Sigmoid colon (tissue), 4 donors: ENCODE measurements around the gene FUT8.

Experiments used
- POLR2AphosphoS5 ChIP-seq, 4 donors: sonication (generic); formaldehyde crosslinking; IDR thresholded peaks; one replicate each; pipeline ENCODE4 v1.6.1; 2017; ENCODE audit warnings: antibody characterized with exemption in 4 of 4
- TF ChIP-seq, protein P1 (sequence below), 4 experiments: fragments of 450-650 bp in 3 of 4; fragments of 200-600 bp in 1 of 4; IDR thresholded peaks; one replicate each; pipeline ENCODE4 v1.5.1; 2016 to 2019; ENCODE audit warnings: antibody characterized with exemption in 4 of 4, mild to moderate bottlenecking in 3 of 4, moderate library complexity in 2 of 4

GRCh38 chr14:65789363-65789762, 376.8 kb downstream of the FUT8 start:
- TF ChIP-seq, protein P1, sequence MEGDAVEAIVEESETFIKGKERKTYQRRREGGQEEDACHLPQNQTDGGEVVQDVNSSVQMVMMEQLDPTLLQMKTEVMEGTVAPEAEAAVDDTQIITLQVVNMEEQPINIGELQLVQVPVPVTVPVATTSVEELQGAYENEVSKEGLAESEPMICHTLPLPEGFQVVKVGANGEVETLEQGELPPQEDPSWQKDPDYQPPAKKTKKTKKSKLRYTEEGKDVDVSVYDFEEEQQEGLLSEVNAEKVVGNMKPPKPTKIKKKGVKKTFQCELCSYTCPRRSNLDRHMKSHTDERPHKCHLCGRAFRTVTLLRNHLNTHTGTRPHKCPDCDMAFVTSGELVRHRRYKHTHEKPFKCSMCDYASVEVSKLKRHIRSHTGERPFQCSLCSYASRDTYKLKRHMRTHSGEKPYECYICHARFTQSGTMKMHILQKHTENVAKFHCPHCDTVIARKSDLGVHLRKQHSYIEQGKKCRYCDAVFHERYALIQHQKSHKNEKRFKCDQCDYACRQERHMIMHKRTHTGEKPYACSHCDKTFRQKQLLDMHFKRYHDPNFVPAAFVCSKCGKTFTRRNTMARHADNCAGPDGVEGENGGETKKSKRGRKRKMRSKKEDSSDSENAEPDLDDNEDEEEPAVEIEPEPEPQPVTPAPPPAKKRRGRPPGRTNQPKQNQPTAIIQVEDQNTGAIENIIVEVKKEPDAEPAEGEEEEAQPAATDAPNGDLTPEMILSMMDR (IDR thresholded peaks at IDR 0.05): no peak
- TF ChIP-seq POLR2AphosphoS5 (IDR thresholded peaks at IDR 0.05): no peak
